K562 (cell line): ENCODE data around the gene TM4SF18. TPM values are rescaled to one million over a fixed set of nuclear protein-coding genes. Genes with fewer than 3 reads are reported as not detected.

Experiments
- ATAC-seq: fragments of 200-7000 bp; cut with Tn5 transposase; 3 replicates; pipeline ENCODE4 v1.9.1; 2020; ENCODE audit warnings: moderate library complexity
- BruUV-seq: library from RNA; stranded (reverse); fragments of 400-500 nt; replicated peaks from 2 replicates; lab custom pipeline; 2021; lab: Mats Ljungman, UMichigan
- CTCF ChIA-PET: fragments of 300-600 bp; formaldehyde crosslinking; extraction: SDS; loops from one replicate; lab custom pipeline; 2021; ENCODE audit warnings: low intra/inter-chr PET ratio; lab: Yijun Ruan, JAX
- POLR2A ChIA-PET: fragments of 300-600, 350-650 bp; sonication (Branson Sonifier 250); formaldehyde crosslinking; extraction: SDS; loops from one replicate; lab custom pipeline; 2021; ENCODE audit warnings: antibody characterized with exemption, inconsistent platforms; lab: Yijun Ruan, JAX
- DNase-seq, 4 experiments: peaks; one replicate each; pipeline versions ENCODE4 v3.0.0 to v3.0.0-alpha.2; 2011 to 2018; ENCODE audit warnings: low spot score in 3 of 4, mixed read lengths in 3 of 4; ENCODE audit errors: extremely low read depth in 1 of 4
- FAIRE-seq: peaks from 2 replicates; lab custom pipeline; 2011; peaks lifted over from hg19 to GRCh38; lab: Jason Lieb, UNC
- H2AFZ ChIP-seq: 2 replicates; pipeline ENCODE4 v1.6.0; 2011; ENCODE audit warnings: low read depth, low read length, control low read depth, inconsistent platforms
- H3K27ac ChIP-seq: fragments of 200-600 bp; 3 replicates; pipeline ENCODE4 v1.8.0; 2011; ENCODE audit warnings: low read depth, mild to moderate bottlenecking, control low read depth, inconsistent platforms, low read length, moderate library complexity, mixed read lengths; ENCODE audit errors: extremely low read depth
- H3K27me3 ChIP-seq, 2 experiments: fragments of 300-600 bp in 1 of 2; 2 replicates in 1 of 2; 3 replicates in 1 of 2; pipeline versions ENCODE4 v1.6.0 to v1.8.0; 2011; ENCODE audit warnings: inconsistent platforms in 2 of 2, low read length in 2 of 2, mild to moderate bottlenecking in 1 of 2, mixed read lengths in 1 of 2, moderate library complexity in 1 of 2; ENCODE audit not compliant: control insufficient read depth in 2 of 2, insufficient read depth in 2 of 2
- H3K36me3 ChIP-seq: fragments of 300-600 bp; 3 replicates; pipeline ENCODE4 v1.8.0; 2011; ENCODE audit warnings: mild to moderate bottlenecking, low read length, inconsistent platforms; ENCODE audit not compliant: control insufficient read depth, insufficient read depth
- H3K4me1 ChIP-seq, 2 experiments: fragments of 200-600 bp in 1 of 2; replicated peaks in 1 of 2; 2 replicates in 1 of 2; 3 replicates in 1 of 2; pipeline versions ENCODE4 v1.5.1 to v1.8.0; 2011; ENCODE audit warnings: inconsistent platforms in 2 of 2, low read length in 2 of 2, mild to moderate bottlenecking in 1 of 2, mixed read lengths in 1 of 2, moderate library complexity in 1 of 2; ENCODE audit not compliant: control insufficient read depth in 2 of 2, insufficient read depth in 2 of 2
- H3K4me2 ChIP-seq: 2 replicates; pipeline ENCODE4 v1.6.1; 2011; ENCODE audit warnings: low read length, control low read depth, inconsistent platforms, mixed read lengths; ENCODE audit not compliant: insufficient read depth
- H3K4me3 ChIP-seq: fragments of 200-600 bp; sonication (generic), shearing (Covaris generic); 2 replicates; pipeline ENCODE4 v1.5.1; 2016; ENCODE audit warnings: control low read depth, inconsistent platforms
- H3K79me2 ChIP-seq: fragments of 200-600 bp; 3 replicates; pipeline ENCODE4 v1.8.0; 2011; ENCODE audit warnings: low read length, inconsistent platforms; ENCODE audit not compliant: control insufficient read depth, insufficient read depth
- H3K9ac ChIP-seq, 2 experiments: 2 replicates each; pipeline versions ENCODE4 v1.6.0 to v1.6.1; 2011; ENCODE audit warnings: low read depth in 2 of 2, low read length in 2 of 2, control low read depth in 1 of 2, inconsistent platforms in 1 of 2, mild to moderate bottlenecking in 1 of 2, mixed read lengths in 1 of 2; ENCODE audit not compliant: insufficient read depth in 1 of 2
- H3K9me1 ChIP-seq: one replicate; pipeline ENCODE4 v1.6.0; 2011; ENCODE audit warnings: inconsistent platforms, mild to moderate bottlenecking, low read length, moderate library complexity; ENCODE audit not compliant: control insufficient read depth, insufficient read depth
- H3K9me3 ChIP-seq: replicated peaks from 2 replicates; pipeline ENCODE4 v1.5.1; 2011; ENCODE audit warnings: low read depth, low read length, inconsistent platforms; ENCODE audit not compliant: control insufficient read depth, insufficient read depth
- H4K20me1 ChIP-seq: replicated peaks from 2 replicates; pipeline ENCODE4 v1.6.1; 2011; ENCODE audit warnings: low read length, inconsistent platforms, mixed read lengths; ENCODE audit not compliant: control insufficient read depth, insufficient read depth
- BDP1 ChIP-seq: IDR thresholded peaks from 3 replicates; pipeline ENCODE4 v1.6.1; 2011; ENCODE audit not compliant: insufficient read length, insufficient read depth
- BRCA1 ChIP-seq, 2 experiments: fragments of 450-650 bp in 1 of 2; sonication (generic) in 1 of 2; formaldehyde crosslinking in 1 of 2; IDR thresholded peaks; 2 replicates each; pipeline versions ENCODE4 v1.5.0 to v1.6.1; 2017 to 2020; ENCODE audit warnings: mild to moderate bottlenecking in 1 of 2, missing genetic modification reagents in 1 of 2
- CREB1 ChIP-seq, 2 experiments: sonication (generic) in 1 of 2; formaldehyde crosslinking in 1 of 2; IDR thresholded peaks; 2 replicates each; pipeline versions ENCODE4 v1.6.1 to v1.8.0; 2012 to 2022; ENCODE audit warnings: inconsistent platforms in 1 of 2, mild to moderate bottlenecking in 1 of 2, missing genetic modification reagents in 1 of 2, moderate library complexity in 1 of 2
- DIDO1 ChIP-seq: fragments of 450-650 bp; IDR thresholded peaks from 2 replicates; pipeline ENCODE4 v1.6.1; 2016; ENCODE audit warnings: low read depth, missing biosample characterization, missing genetic modification characterization
- E2F4 ChIP-seq: sonication (generic); formaldehyde crosslinking; IDR thresholded peaks from 2 replicates; pipeline ENCODE4 v1.8.0; 2022; ENCODE audit warnings: mild to moderate bottlenecking, low read depth, missing genetic modification reagents
- EP400 ChIP-seq: fragments of 450-650 bp; IDR thresholded peaks from 2 replicates; pipeline ENCODE4 v1.6.1; 2017; ENCODE audit warnings: antibody characterized with exemption, mild to moderate bottlenecking, moderate library complexity
- FOXM1 ChIP-seq, 2 experiments: fragments of 450-650 bp in 1 of 2; sonication (generic) in 1 of 2; formaldehyde crosslinking in 1 of 2; IDR thresholded peaks; 2 replicates each; pipeline versions ENCODE4 v1.6.1 to v1.9.0; 2017 to 2022; ENCODE audit warnings: low read depth in 2 of 2, mild to moderate bottlenecking in 2 of 2, missing genetic modification reagents in 1 of 2, moderate library complexity in 1 of 2
- HSF4 ChIP-seq: fragments of 250-450 bp; sonication (Bioruptor Pico); IDR thresholded peaks from 2 replicates; pipeline ENCODE4 v2.1.2; 2022; ENCODE audit warnings: mild to moderate bottlenecking, moderate library complexity, borderline replicate concordance
- MEF2A ChIP-seq: IDR thresholded peaks from 2 replicates; pipeline ENCODE4 v1.6.1; 2011; ENCODE audit warnings: low read depth, mild to moderate bottlenecking, low read length, moderate library complexity; ENCODE audit not compliant: control insufficient read depth
- NR1H2 ChIP-seq: sonication (generic); formaldehyde crosslinking; IDR thresholded peaks from 2 replicates; pipeline ENCODE4 v1.4.0; 2020; ENCODE audit warnings: mild to moderate bottlenecking, missing genetic modification reagents
- PTTG1 ChIP-seq: fragments of 450-650 bp; IDR thresholded peaks from 2 replicates; pipeline ENCODE4 v1.6.1; 2016; ENCODE audit warnings: low read depth, mild to moderate bottlenecking, missing genetic modification characterization, missing compliant biosample characterization
- RBM34 ChIP-seq: fragments of 200-400 bp; formaldehyde crosslinking; IDR thresholded peaks from 2 replicates; pipeline ENCODE4 v1.6.1; 2018; ENCODE audit warnings: low read length, borderline replicate concordance; ENCODE audit not compliant: insufficient read depth
- TRIM25 ChIP-seq: fragments of 450-650 bp; IDR thresholded peaks from 2 replicates; pipeline ENCODE4 v1.7.0; 2016; ENCODE audit warnings: borderline replicate concordance
- XRCC3 ChIP-seq: fragments of 450-650 bp; IDR thresholded peaks from 2 replicates; pipeline ENCODE4 v1.6.1; 2017; ENCODE audit warnings: mild to moderate bottlenecking, moderate library complexity
- ZBTB1 ChIP-seq: sonication (generic); formaldehyde crosslinking; IDR thresholded peaks from 2 replicates; pipeline ENCODE4 v1.8.1; 2023; ENCODE audit warnings: missing genetic modification reagents, low read depth, mild to moderate bottlenecking, borderline replicate concordance
- WGBS: fragments of 100-300 bp; shearing (Covaris generic); methylation state at CpG from one replicate; pipeline ENCODE4 v1.1.6; 2016; ENCODE audit warnings: low coverage, mixed read lengths; ENCODE audit not compliant: insufficient coverage; ENCODE audit errors: missing lambda C conversion rate; 5-methylcytosine and 5-hydroxymethylcytosine counted together
- in situ Hi-C: fragments of 300-500 bp; cut with MboI; formaldehyde crosslinking; loops from 4 replicates; pipeline ENCODE4 v1.15.0; 2018; ENCODE audit warnings: inconsistent platforms, mixed read lengths
- intact Hi-C: fragments of 100-400 bp; cut with micrococcal nuclease; formaldehyde crosslinking; loops from 2 replicates; pipeline ENCODE4 v1.14.2; 2022
- polyA plus RNA-seq, 8 experiments: library from polyadenylated mRNA; depleted of rRNA in 4 of 8; stranded (reverse) in 5 of 8; unstranded in 3 of 8; fragments of >200 nt; fragmentation: Nextera tagmentation in 2 of 8; fragmentation: Illumina TruSeq in 1 of 8; extraction: Ambion mirVana in 2 of 8; extraction: Trizol in 1 of 8; gene quantifications; 2 replicates each; pipeline versions ENCODE4 v1.2.1 to v1.2.3, GENCODE V29; 2011 to 2014; ENCODE audit warnings: inconsistent platforms in 1 of 8, missing spikeins in 1 of 8
- total RNA-seq, 7 experiments: library from RNA; depleted of rRNA in 6 of 7; stranded (reverse); fragments of >200 nt in 6 of 7; fragmentation: Illumina TruSeq in 2 of 7; extraction: Trizol in 2 of 7; gene quantifications; 2 replicates each; pipeline versions ENCODE4 v1.2.1 to v1.2.3, GENCODE V29; 2011 to 2021; ENCODE audit warnings: low replicate concordance in 1 of 7
- TF ChIP-seq, protein P1 (sequence below): fragments of 250-450 bp; sonication (Bioruptor Pico); IDR thresholded peaks from 2 replicates; pipeline ENCODE4 v1.5.0; 2021
- TF ChIP-seq, protein P2 (sequence below): fragments of 150-350 bp; conservative IDR thresholded peaks from 2 replicates; pipeline ENCODE4 v1.6.1; 2014; ENCODE audit warnings: low read length

TM4SF18 gene
- total and polyA plus RNA-seq, 9 of the 15 experiments (the other 6 are each of a cell fraction or from before 2014, with no cell fraction given): not detected

GRCh38 chr3:149366031-149366430 lies 32.6 kb upstream of the TM4SF18 start:
- Histone ChIP-seq H3K4me3 (no peak overlapping the region), H4K20me1 (no peaks in the 10 kb centered on the region; the same call in 1 of the 2 replicates), H3K27ac (no peak overlapping the region), H3K27me3 (no peaks in the 10 kb centered on the region), H3K9me1 (no peaks in the 10 kb centered on the region), H3K4me2 (no peak overlapping the region), H2AFZ (no peak overlapping the region), H3K9me3 (no peaks in the 10 kb centered on the region), H3K36me3 (no peaks in the 10 kb centered on the region), H3K4me1 (no peaks in the 10 kb centered on the region), H3K79me2 (no peaks in the 10 kb centered on the region), H3K9ac (no peak overlapping the region)
- in situ Hi-C loops (no loop called here), intact Hi-C loops (no loop called here)
- ATAC-seq (no peak), DNase-seq (no peak), FAIRE-seq (no peak)
- 0% methylated on average over 2 of the region's 2 CpGs for WGBS
- ChIA-PET CTCF (no interaction called here), POLR2A (no interaction called here)
- no TSS peak for BruUV-seq
- TF ChIP-seq NR1H2 (CRISPR knock-in tag) (no peak), TRIM25 (no peak), BRCA1 (IDR thresholded peaks at IDR 0.05) (no peak), BRCA1 (CRISPR knock-in tag; IDR thresholded peaks at IDR 0.05) (no peak), E2F4 (no peak), PTTG1 (tag) (no peak), BDP1 (no peak), XRCC3 (no peak), HSF4 (no peak), FOXM1 (IDR thresholded peaks at IDR 0.05; ENCODE audit: low read depth) (no peak), FOXM1 (CRISPR knock-in tag; IDR thresholded peaks at IDR 0.05; ENCODE audit: low read depth) (no peak), ZBTB1 (no peak), DIDO1 (tag) (no peak), EP400 (no peak), MEF2A (no peak), RBM34 (no peak), CREB1 (IDR thresholded peaks at IDR 0.05) (no peak), CREB1 (CRISPR knock-in tag; IDR thresholded peaks at IDR 0.05) (no peak)
- TF ChIP-seq, protein P1, sequence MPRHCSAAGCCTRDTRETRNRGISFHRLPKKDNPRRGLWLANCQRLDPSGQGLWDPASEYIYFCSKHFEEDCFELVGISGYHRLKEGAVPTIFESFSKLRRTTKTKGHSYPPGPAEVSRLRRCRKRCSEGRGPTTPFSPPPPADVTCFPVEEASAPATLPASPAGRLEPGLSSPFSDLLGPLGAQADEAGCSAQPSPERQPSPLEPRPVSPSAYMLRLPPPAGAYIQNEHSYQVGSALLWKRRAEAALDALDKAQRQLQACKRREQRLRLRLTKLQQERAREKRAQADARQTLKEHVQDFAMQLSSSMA: no peak
- TF ChIP-seq, protein P2, sequence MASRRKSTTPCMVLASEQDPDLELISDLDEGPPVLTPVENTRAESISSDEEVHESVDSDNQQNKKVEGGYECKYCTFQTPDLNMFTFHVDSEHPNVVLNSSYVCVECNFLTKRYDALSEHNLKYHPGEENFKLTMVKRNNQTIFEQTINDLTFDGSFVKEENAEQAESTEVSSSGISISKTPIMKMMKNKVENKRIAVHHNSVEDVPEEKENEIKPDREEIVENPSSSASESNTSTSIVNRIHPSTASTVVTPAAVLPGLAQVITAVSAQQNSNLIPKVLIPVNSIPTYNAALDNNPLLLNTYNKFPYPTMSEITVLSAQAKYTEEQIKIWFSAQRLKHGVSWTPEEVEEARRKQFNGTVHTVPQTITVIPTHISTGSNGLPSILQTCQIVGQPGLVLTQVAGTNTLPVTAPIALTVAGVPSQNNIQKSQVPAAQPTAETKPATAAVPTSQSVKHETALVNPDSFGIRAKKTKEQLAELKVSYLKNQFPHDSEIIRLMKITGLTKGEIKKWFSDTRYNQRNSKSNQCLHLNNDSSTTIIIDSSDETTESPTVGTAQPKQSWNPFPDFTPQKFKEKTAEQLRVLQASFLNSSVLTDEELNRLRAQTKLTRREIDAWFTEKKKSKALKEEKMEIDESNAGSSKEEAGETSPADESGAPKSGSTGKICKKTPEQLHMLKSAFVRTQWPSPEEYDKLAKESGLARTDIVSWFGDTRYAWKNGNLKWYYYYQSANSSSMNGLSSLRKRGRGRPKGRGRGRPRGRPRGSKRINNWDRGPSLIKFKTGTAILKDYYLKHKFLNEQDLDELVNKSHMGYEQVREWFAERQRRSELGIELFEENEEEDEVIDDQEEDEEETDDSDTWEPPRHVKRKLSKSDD: no peak
